Measurements from ENCODE around the gene PTPRD.

GRCh38 chr9:8346296-8346695 lies 2266.5 kb downstream of the PTPRD start:
- no peak for TF ChIP-seq CTCF (conservative IDR thresholded peaks at IDR 0.05 in 1 of 2, IDR thresholded peaks at IDR 0.05 in 1 of 2; ENCODE audit: low read depth in 1 of 2, low read length in 2 of 2)
- TF ChIP-seq EZH2 (IDR thresholded peaks at IDR 0.05; ENCODE audit: low read length, missing control alignments), result no peak

All from fibroblast of lung (primary cell).